Measurements from ENCODE around the gene CERS6.

- TF ChIP-seq CTCF (IDR thresholded peaks at IDR 0.05) (no peak), POLR2A (IDR thresholded peaks at IDR 0.05) (no peak)
These were observed 48.3 kb downstream of the CERS6 start for GRCh38 chr2:168504323-168504722.

Data from thyroid gland (tissue), 4 donors.